H7 (cell line): ENCODE results near the gene RBM20. TPM values are rescaled to one million over a fixed set of nuclear protein-coding genes. Genes with fewer than 3 reads are reported as not detected.

Source experiments
- DNase-seq: peaks from one replicate; pipeline ENCODE4 v3.0.0; 2012
- H3K27me3 ChIP-seq: 2 replicates; pipeline ENCODE4 v1.6.0; 2011; ENCODE audit warnings: mild to moderate bottlenecking, low read length; ENCODE audit not compliant: control insufficient read depth, insufficient read depth
- H3K36me3 ChIP-seq: replicated peaks from 2 replicates; pipeline ENCODE4 v1.5.1; 2011; ENCODE audit warnings: low read length; ENCODE audit not compliant: control insufficient read depth, insufficient read depth
- H3K4me3 ChIP-seq: 2 replicates; pipeline ENCODE4 v1.5.1; 2011; ENCODE audit warnings: low read depth, mild to moderate bottlenecking, control low read depth, low read length, moderate library complexity; ENCODE audit not compliant: insufficient read depth
- total RNA-seq: library from RNA; depleted of rRNA; stranded (reverse); fragments of >200 nt; shearing (Covaris generic); gene quantifications from 2 replicates; pipeline ENCODE4 v1.2.3, GENCODE V29; 2014

RBM20 gene
- total RNA-seq, 1 experiment from 2014 or later: 0.52 TPM

GRCh38 chr10:110784198-110784597 is 140.1 kb downstream of the RBM20 start:
- no peak overlapping the region for H3K4me3 ChIP-seq
- no peaks in the 10 kb centered on the region for H3K36me3 ChIP-seq
- no peak for DNase-seq
- no peaks in the 10 kb centered on the region for H3K27me3 ChIP-seq

- H3K27me3 ChIP-seq: no peaks in the 10 kb centered on the region
- no peak for DNase-seq
- H3K36me3 ChIP-seq: no peaks in the 10 kb centered on the region
- H3K4me3 ChIP-seq: no peak overlapping the region
Measured at GRCh38 chr10:110786172-110786571, 142.0 kb downstream of the RBM20 start.

- no peaks in the 10 kb centered on the region for H3K27me3 ChIP-seq
- no peak overlapping the region for H3K4me3 ChIP-seq
- H3K36me3 ChIP-seq: no peaks in the 10 kb centered on the region
- DNase-seq: no peak
Measured at GRCh38 chr10:110788620-110789385, 144.7 kb downstream of the RBM20 start.

- Histone ChIP-seq H3K27me3 (no peaks in the 10 kb centered on the region), H3K36me3 (no peaks in the 10 kb centered on the region), H3K4me3 (no peak overlapping the region)
- no peak for DNase-seq
Measured at GRCh38 chr10:110789604-110790433, 145.7 kb downstream of the RBM20 start.

- Histone ChIP-seq H3K36me3 (no peaks in the 10 kb centered on the region), H3K4me3 (no peak overlapping the region), H3K27me3 (no peaks in the 10 kb centered on the region)
- DNase-seq: no peak
Measured at GRCh38 chr10:110790913-110791506, 146.9 kb downstream of the RBM20 start.

GRCh38 chr10:110791541-110792073 is 147.5 kb downstream of the RBM20 start:
- no peak for DNase-seq
- Histone ChIP-seq H3K4me3 (no peak overlapping the region), H3K27me3 (no peaks in the 10 kb centered on the region), H3K36me3 (no peaks in the 10 kb centered on the region)

- no peaks in the 10 kb centered on the region for H3K36me3 ChIP-seq
- H3K27me3 ChIP-seq: no peaks in the 10 kb centered on the region
- no peak for DNase-seq
- no peak overlapping the region for H3K4me3 ChIP-seq
Measured at GRCh38 chr10:110792476-110793125, 148.5 kb downstream of the RBM20 start.

GRCh38 chr10:110793128-110793812 is 149.1 kb downstream of the RBM20 start:
- Histone ChIP-seq H3K27me3 (no peaks in the 10 kb centered on the region), H3K4me3 (no peak overlapping the region), H3K36me3 (no peaks in the 10 kb centered on the region)
- no peak for DNase-seq

- Histone ChIP-seq H3K36me3 (no peaks in the 10 kb centered on the region), H3K27me3 (no peaks in the 10 kb centered on the region), H3K4me3 (no peak overlapping the region)
- DNase-seq: no peak
Measured at GRCh38 chr10:110793886-110794285, 149.8 kb downstream of the RBM20 start.

- H3K36me3 ChIP-seq: no peaks in the 10 kb centered on the region
- H3K4me3 ChIP-seq: no peak overlapping the region
- no peak for DNase-seq
- no peaks in the 10 kb centered on the region for H3K27me3 ChIP-seq
Measured at GRCh38 chr10:110794808-110795207, 150.7 kb downstream of the RBM20 start.

GRCh38 chr10:110797416-110797815 is 153.3 kb downstream of the RBM20 start:
- Histone ChIP-seq H3K4me3 (no peak overlapping the region), H3K36me3 (no peaks in the 10 kb centered on the region), H3K27me3 (no peaks in the 10 kb centered on the region)
- DNase-seq: no peak

- H3K36me3 ChIP-seq: no peaks in the 10 kb centered on the region
- H3K27me3 ChIP-seq: no peaks in the 10 kb centered on the region
- H3K4me3 ChIP-seq: no peak overlapping the region
- DNase-seq: no peak
Measured at GRCh38 chr10:110798340-110798739, 154.2 kb downstream of the RBM20 start.

GRCh38 chr10:110802090-110802489 is 158.0 kb downstream of the RBM20 start:
- DNase-seq: no peak
- Histone ChIP-seq H3K27me3 (no peaks in the 10 kb centered on the region), H3K36me3 (no peaks in the 10 kb centered on the region), H3K4me3 (no peak overlapping the region)
